Omental fat pad (tissue), 4 donors: ENCODE data around the gene ZNF597. TPM values are rescaled to one million over a fixed set of nuclear protein-coding genes. Genes with fewer than 3 reads are reported as not detected.

Source experiments
- ATAC-seq: fragments of 150-250 bp; one replicate; pipeline ENCODE4 v1.9.1; 2016; ENCODE audit warnings: mild to moderate bottlenecking, moderate library complexity; ENCODE audit not compliant: low FRiP score
- DNase-seq: peaks from one replicate; pipeline ENCODE4 v3.0.0-alpha.2; 2019; ENCODE audit warnings: low spot score
- small RNA-seq: library from RNA; depleted of rRNA; stranded (forward); fragments of <200 nt; gene quantifications from one replicate; pipeline ENCODE3, GENCODE V24; 2016
- total RNA-seq, 4 donors: library from RNA; depleted of rRNA; stranded (reverse); fragments of >200 nt; gene quantifications; one replicate each; pipeline ENCODE4 v1.1.0, GENCODE V29; 2016
- TF ChIP-seq, protein P1 (sequence below), 3 donors: fragments of 450-650 bp; IDR thresholded peaks; one replicate each; pipeline ENCODE4 v1.5.1; 2016 to 2017; ENCODE audit warnings: antibody characterized with exemption in 3 of 3, mild to moderate bottlenecking in 3 of 3, moderate library complexity in 2 of 3

Gene ZNF597
- total RNA-seq, 4 donors from 2014 or later, result 2.0 to 3.3 (median 2.7) TPM

DNA sequence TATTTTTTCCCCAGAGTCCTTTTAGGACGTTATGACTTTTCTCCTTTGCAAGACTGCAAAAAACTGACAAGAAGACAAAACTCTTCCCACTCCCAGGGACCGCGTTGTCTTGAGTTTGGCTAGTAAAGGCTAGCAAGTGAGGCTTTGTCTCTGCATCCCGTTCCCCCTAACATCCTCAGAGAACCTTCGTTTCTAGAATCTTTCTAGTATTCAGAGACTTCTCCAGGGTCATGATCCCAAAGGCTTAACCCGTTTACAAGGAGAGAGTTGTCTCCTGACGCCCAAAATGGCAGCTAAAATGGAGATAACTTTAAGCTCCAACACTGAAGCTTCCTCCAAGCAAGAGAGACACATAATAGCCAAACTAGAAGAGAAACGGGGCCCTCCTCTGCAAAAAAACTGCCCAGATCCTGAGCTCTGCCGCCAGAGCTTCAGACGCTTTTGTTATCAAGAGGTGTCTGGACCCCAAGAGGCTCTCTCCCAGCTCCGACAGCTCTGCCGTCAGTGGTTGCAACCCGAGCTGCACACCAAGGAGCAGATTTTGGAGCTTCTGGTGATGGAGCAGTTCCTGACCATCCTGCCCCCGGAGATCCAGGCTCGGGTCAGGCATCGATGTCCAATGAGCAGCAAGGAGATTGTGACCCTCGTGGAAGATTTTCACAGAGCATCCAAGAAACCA lies 41.4 kb downstream of the ZNF597 start:
- DNase-seq (no peak), ATAC-seq (no peak)
- TF ChIP-seq, protein P1, sequence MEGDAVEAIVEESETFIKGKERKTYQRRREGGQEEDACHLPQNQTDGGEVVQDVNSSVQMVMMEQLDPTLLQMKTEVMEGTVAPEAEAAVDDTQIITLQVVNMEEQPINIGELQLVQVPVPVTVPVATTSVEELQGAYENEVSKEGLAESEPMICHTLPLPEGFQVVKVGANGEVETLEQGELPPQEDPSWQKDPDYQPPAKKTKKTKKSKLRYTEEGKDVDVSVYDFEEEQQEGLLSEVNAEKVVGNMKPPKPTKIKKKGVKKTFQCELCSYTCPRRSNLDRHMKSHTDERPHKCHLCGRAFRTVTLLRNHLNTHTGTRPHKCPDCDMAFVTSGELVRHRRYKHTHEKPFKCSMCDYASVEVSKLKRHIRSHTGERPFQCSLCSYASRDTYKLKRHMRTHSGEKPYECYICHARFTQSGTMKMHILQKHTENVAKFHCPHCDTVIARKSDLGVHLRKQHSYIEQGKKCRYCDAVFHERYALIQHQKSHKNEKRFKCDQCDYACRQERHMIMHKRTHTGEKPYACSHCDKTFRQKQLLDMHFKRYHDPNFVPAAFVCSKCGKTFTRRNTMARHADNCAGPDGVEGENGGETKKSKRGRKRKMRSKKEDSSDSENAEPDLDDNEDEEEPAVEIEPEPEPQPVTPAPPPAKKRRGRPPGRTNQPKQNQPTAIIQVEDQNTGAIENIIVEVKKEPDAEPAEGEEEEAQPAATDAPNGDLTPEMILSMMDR (IDR thresholded peaks at IDR 0.05), result no peak

DNA sequence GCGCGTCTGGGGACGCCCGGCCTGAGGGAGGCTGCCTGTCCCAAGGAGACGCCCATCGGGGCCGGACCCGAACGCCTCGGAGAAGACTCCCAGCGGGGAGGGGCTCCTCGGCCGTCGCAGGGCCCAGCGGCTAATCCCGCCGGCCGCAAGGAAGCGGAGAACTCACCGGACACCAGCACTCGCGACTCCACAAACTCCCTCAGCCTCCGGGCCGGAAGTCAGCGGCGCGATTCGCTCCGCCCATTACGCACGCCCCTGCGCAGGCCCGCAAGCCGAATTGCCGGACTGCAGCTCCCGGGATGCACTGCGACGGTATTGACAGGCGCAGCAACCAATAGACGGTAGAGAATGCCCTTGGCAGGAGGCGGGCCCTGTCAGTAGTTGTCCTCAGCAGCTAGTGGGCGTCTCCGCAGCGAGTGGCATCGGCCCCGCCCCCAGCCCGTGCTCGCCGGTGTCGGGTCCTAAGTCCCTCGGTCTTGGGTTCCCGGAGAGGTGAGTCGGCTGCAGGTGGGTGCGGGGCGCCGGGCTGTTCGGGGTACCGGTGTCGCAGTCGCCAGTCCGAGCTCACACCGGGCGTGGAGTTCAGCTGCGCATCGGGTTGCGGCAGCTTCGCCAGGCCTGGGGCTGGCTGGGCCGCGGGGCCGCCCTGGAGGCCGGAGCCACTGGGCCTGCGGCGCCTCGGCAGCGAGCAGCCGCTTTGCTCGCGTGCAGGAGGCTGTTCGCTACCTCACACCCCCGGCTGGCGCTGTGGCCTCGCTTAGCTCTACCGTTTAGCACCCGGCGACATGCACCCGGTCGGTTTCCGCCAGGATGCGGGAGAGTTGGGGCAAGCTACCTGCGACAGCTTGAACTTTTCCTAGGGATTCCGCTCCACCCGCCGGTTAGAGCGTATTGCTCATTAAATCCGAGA lies 42.3 kb downstream of the ZNF597 start, which contains the start of the genes ZNF174 and ZSCAN32:
Gene ZNF174, plus strand, starts transcription at position 437 of the 910 bp plus-strand sequence. CDS start 790 bp downstream, outside the sequence.
Gene ZSCAN32, minus strand, starts transcription at position 226 of the 910 bp plus-strand sequence. CDS start 3,447 bp downstream, outside the sequence.
- peak; percentile 100 for ATAC-seq
- TF ChIP-seq, protein P1 (IDR thresholded peaks at IDR 0.05), result no peak
- peak; percentile 95 for DNase-seq

DNA sequence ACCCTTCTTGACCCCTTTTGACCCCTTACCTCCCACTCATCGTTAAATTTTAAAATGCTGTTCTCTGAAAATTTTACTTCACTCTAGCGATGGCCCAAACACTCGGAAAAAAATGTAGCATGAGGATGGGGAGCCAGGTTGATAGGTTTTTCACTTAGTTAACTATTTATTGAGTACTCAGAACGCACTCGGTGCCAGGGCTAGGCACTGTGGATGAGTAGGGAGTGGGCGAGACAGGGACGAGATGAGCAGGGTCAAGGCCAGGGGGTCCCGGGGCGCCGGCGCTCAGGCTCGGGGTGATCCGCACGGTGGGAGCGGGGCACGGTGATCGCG lies 42.9 kb downstream of the ZNF597 start:
- DNase-seq (no peak), ATAC-seq (no peak)
- TF ChIP-seq, protein P1 (IDR thresholded peaks at IDR 0.05), result no peak

DNA sequence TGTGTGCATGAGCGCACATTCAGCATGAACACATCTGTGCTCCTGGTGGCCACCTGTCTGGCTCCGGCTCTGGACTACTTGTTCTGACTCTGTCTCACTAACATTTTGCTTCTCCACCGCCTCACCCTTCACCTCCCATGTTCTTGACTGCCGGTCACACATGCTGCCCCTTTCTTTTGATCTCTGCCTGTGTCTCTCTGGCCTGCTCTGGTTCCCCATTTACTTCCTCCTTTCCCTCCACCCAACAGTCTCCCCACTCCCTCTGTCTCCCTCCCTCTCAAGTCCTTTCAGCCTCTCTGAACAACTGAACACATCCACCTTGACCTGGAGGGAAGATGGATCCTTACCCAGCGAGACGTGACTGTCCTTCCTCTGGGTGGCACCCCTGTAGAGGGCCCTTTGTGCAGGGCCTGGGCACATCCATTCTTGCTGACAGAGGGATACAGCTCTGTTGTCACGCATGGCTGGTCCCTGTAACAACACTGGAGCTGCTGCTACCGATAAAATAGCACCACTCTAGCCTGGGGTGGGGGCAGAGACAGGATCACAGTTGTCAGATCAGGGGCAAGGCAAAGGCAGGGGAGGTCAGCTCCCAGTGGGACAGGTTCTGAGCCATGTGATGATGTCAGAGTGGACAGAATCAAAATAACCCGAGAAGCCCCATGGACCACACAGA lies 53.5 kb downstream of the ZNF597 start:
- ATAC-seq, result no peak
- TF ChIP-seq, protein P1 (IDR thresholded peaks at IDR 0.05), result no peak

DNA sequence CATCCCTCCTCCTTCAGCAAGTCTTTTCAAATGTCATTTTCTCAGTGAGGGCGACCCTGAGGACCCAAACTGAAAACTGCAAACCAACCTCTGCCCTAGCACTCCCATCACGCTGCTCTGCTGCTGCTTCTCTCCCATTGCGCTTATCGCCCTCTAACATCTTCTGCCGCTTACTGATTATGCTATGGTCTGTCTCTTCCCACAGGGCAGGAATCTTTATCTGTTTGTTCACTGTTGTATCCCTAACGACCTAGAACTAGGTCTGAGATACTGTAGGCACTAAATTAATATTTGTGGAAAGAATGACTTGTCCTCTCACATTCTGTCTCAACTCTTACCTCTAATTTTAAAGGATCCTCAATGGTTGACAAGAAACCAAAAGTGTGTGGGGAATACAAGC lies 55.0 kb downstream of the ZNF597 start:
- DNase-seq (no peak), ATAC-seq (no peak)
- TF ChIP-seq, protein P1 (IDR thresholded peaks at IDR 0.05), result no peak

More for the DNA sequence above, 53.5 kb downstream of the ZNF597 start:
- no peak for DNase-seq

DNA sequence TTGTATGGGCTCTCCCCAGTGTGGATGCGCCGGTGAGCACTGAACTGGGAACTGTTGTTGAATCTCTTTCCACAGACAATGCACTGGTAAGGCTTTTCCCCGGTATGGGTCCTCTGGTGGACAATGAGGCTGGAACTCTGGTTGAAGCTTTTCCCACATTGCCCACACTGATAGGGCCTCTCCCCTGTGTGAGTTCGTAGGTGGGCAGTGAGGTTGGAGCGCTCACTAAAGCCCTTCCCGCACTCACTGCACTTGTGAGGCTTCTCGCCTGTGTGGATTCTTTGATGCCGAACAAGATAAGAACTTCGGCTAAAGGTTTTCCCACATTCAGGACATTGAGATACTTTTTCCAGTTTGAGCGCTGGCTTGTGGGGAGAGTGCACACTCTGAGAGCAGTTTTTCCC lies 60.3 kb downstream of the ZNF597 start:
- ATAC-seq (no peak), DNase-seq (no peak)
- TF ChIP-seq, protein P1 (IDR thresholded peaks at IDR 0.05), result no peak

Small RNA genes within 50 kb of the gene (small RNA-seq; reads per million reads assigned to genes)
- not detected for gene MIR6126

Other genes with a start within 250 kb of the ZNF597 start
- gene ZNF200, start 208.3 kb downstream of the ZNF597 start, total RNA-seq, result 10 to 100 TPM in 2 of 4 donors, 1 to 10 TPM in 2; 4.3 to 12.6 (median 8.7) TPM
- 10 to 100 TPM in 1 of 4 donors, 1 to 10 TPM in 3; 2.7 to 25.4 (median 4.2) TPM for gene MEFV, start 186.9 kb downstream of the ZNF597 start, total RNA-seq
- 10 to 100 TPM; 23.3 to 66.7 (median 36.2) TPM for gene ZNF263, start 160.0 kb downstream of the ZNF597 start, total RNA-seq
- gene TIGD7, start 138.1 kb downstream of the ZNF597 start, total RNA-seq, result 1 to 10 TPM; 3.3 to 8.8 (median 5.3) TPM
- 10 to 100 TPM; 13.2 to 30.1 (median 20.4) TPM for gene ZNF75A, start 138.0 kb downstream of the ZNF597 start, total RNA-seq
- gene OR2C1, start 87.6 kb downstream of the ZNF597 start, total RNA-seq, result not detected
- gene ZSCAN32, start 42.5 kb downstream of the ZNF597 start, total RNA-seq, result 10 to 100 TPM in 2 of 4 donors, 1 to 10 TPM in 2; 6.5 to 16.6 (median 11.1) TPM
- gene ZNF174, start 42.3 kb downstream of the ZNF597 start, total RNA-seq, result 10 to 100 TPM in 1 of 4 donors, 1 to 10 TPM in 3; 6.2 to 16.6 (median 8.6) TPM
- gene NAA60, start 176 bp upstream of the ZNF597 start, total RNA-seq, result 10 to 100 TPM; 17.0 to 31.7 (median 26.5) TPM
- gene C16orf90, start 52.0 kb upstream of the ZNF597 start, total RNA-seq, result not detected
- 10 to 100 TPM in 2 of 4 donors, 1 to 10 TPM in 2; 8.5 to 17.8 (median 12.5) TPM for gene CLUAP1, start 57.5 kb upstream of the ZNF597 start, total RNA-seq
- 1 to 10 TPM in 3 of 4 donors, under 1 TPM in 1; 0.65 to 4.1 (median 1.1) TPM for gene NLRC3, start 133.9 kb upstream of the ZNF597 start, total RNA-seq
- gene SLX4, start 168.1 kb upstream of the ZNF597 start, total RNA-seq, result 1 to 10 TPM; 2.9 to 4.4 (median 3.3) TPM
- gene DNASE1, start 211.2 kb upstream of the ZNF597 start, total RNA-seq, result 10 to 100 TPM in 3 of 4 donors, 1 to 10 TPM in 1; 4.6 to 14.8 (median 12.3) TPM